Transverse colon (tissue), 4 donors: ENCODE measurements around the gene GPR78. TPM values are rescaled to one million over a fixed set of nuclear protein-coding genes. Genes with fewer than 3 reads are reported as not detected.

Source experiments
- DNase-seq: peaks from one replicate; pipeline ENCODE4 v3.0.0-alpha.2; 2019
- H3K27ac ChIP-seq, 4 donors: fragments of 200-600 bp; sonication (generic); 2 replicates each; pipeline ENCODE4 v1.5.1; 2016 to 2018; ENCODE audit warnings: inconsistent platforms in 4 of 4
- H3K27me3 ChIP-seq: fragments of 200-600 bp; sonication (generic); 2 replicates; pipeline ENCODE4 v1.5.1; 2017; ENCODE audit warnings: inconsistent platforms
- H3K36me3 ChIP-seq, 4 donors: fragments of 200-600 bp; sonication (generic); 2 replicates each; pipeline ENCODE4 v1.5.1; 2017 to 2019; ENCODE audit warnings: inconsistent platforms in 4 of 4
- H3K4me1 ChIP-seq, 4 donors: fragments of 200-600 bp; sonication (generic); 2 replicates each; pipeline ENCODE4 v1.5.1; 2017 to 2020; ENCODE audit warnings: inconsistent platforms in 4 of 4
- H3K4me3 ChIP-seq, 4 donors: fragments of 200-600 bp; sonication (generic); 1 replicate in 1 of 4; 2 replicates in 3 of 4; pipeline versions ENCODE4 v1.5.1 to v1.6.1; 2017 to 2019; ENCODE audit warnings: inconsistent platforms in 4 of 4
- H3K9me3 ChIP-seq, 2 donors: fragments of 200-600 bp; sonication (generic); 2 replicates each; pipeline ENCODE4 v1.5.1; 2017 to 2019; ENCODE audit warnings: inconsistent platforms in 2 of 2
- EP300 ChIP-seq: sonication (generic); formaldehyde crosslinking; IDR thresholded peaks from one replicate; pipeline ENCODE4 v1.6.1; 2017; ENCODE audit warnings: antibody characterized with exemption, low read depth
- POLR2A ChIP-seq: fragments of 450-650 bp; IDR thresholded peaks from one replicate; pipeline ENCODE4 v1.6.1; 2016; ENCODE audit warnings: antibody characterized with exemption, mild to moderate bottlenecking, moderate library complexity
- POLR2AphosphoS5 ChIP-seq, 3 donors: sonication (generic); formaldehyde crosslinking; IDR thresholded peaks; one replicate each; pipeline ENCODE4 v1.6.1; 2016; ENCODE audit warnings: antibody characterized with exemption in 3 of 3
- WGBS, 2 donors: methylation state at CpG; one replicate each; pipeline ENCODE4 v1.1.5; 2018; ENCODE audit warnings: low coverage in 1 of 2; 5-methylcytosine and 5-hydroxymethylcytosine counted together
- in situ Hi-C, 4 donors: fragments of 200-750 bp; cut with MboI; loops; one replicate each; pipeline versions ENCODE4 v1.15.0 to v1.15.1; 2017; ENCODE audit warnings: low sequenced_read_pairs in 3 of 4, low pct_ligation_motif_present in 1 of 4, low pct_unique_long_range_greater_than_20kb in 1 of 4
- intact Hi-C: fragments of 100-400 bp; cut with DNase I; formaldehyde crosslinking; loops from one replicate; pipeline ENCODE4 v1.15.1; 2023; ENCODE audit warnings: low total_unique reads
- total RNA-seq, 4 donors: library from RNA; depleted of rRNA; stranded (reverse); fragments of >200 nt; gene quantifications; one replicate each; pipeline ENCODE4 v1.1.0, GENCODE V29; 2016
- TF ChIP-seq, protein P1 (sequence below), 5 experiments: fragments of 200-600 bp in 3 of 5; fragments of 450-650 bp in 2 of 5; sonication (generic) in 3 of 5; IDR thresholded peaks; 1 replicate in 2 of 5; 2 replicates in 3 of 5; pipeline ENCODE4 v1.5.1; 2016 to 2017; ENCODE audit warnings: antibody characterized with exemption in 5 of 5, inconsistent platforms in 3 of 5, mild to moderate bottlenecking in 2 of 5, moderate library complexity in 1 of 5

Gene GPR78
- total RNA-seq, 4 donors from 2014 or later: 0.14 TPM; not detected in 3

DNA sequence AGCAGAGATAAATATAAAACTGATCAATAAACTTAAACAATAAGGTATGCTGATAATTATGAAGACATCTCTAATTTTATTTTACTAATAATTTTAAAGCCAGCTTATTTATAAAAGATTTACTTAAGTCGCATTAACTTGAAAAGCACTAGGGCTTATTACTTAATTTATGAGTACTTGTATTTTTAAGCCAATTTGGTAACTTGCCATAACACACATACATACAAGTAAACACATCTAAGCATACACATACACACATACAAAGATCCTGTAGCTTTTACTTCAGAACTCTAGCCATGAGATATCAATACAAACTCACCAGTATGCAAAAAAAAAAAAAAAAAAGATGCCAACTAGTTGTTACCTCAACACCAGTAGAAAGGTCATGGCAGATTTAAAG lies 10.0 kb upstream of the GPR78 start:
- Histone ChIP-seq H3K4me1 (no peaks in the 10 kb centered on the region), H3K36me3 (no peaks in the 10 kb centered on the region), H3K27me3 (peaks cover under 1% of the 10 kb centered on the region), H3K9me3 (no peaks in the 10 kb centered on the region), H3K27ac (no peak overlapping the region), H3K4me3 (no peak overlapping the region)
- intact Hi-C loops: no loop called here
- in situ Hi-C loops: no loop called here
- no peak for DNase-seq
- TF ChIP-seq, protein P1, sequence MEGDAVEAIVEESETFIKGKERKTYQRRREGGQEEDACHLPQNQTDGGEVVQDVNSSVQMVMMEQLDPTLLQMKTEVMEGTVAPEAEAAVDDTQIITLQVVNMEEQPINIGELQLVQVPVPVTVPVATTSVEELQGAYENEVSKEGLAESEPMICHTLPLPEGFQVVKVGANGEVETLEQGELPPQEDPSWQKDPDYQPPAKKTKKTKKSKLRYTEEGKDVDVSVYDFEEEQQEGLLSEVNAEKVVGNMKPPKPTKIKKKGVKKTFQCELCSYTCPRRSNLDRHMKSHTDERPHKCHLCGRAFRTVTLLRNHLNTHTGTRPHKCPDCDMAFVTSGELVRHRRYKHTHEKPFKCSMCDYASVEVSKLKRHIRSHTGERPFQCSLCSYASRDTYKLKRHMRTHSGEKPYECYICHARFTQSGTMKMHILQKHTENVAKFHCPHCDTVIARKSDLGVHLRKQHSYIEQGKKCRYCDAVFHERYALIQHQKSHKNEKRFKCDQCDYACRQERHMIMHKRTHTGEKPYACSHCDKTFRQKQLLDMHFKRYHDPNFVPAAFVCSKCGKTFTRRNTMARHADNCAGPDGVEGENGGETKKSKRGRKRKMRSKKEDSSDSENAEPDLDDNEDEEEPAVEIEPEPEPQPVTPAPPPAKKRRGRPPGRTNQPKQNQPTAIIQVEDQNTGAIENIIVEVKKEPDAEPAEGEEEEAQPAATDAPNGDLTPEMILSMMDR (IDR thresholded peaks at IDR 0.05): no peak
- TF ChIP-seq EP300 (no peak), POLR2AphosphoS5 (IDR thresholded peaks at IDR 0.05) (no peak), POLR2A (no peak)
- WGBS, 2 donors: 85 to 86% methylated on average over 1 of the region's 1 CpG

GRCh38 chr4:8571702-8572685 lies 8.2 kb upstream of the GPR78 start:
- no peak for DNase-seq
- H3K36me3 ChIP-seq: no peaks in the 10 kb centered on the region
- no peak overlapping the region for H3K4me3 ChIP-seq
- intact Hi-C loops (no loop called here), in situ Hi-C loops (no loop called here)
- TF ChIP-seq POLR2A (no peak), EP300 (no peak), POLR2AphosphoS5 (IDR thresholded peaks at IDR 0.05) (no peak)
- TF ChIP-seq, protein P1 (IDR thresholded peaks at IDR 0.05): no peak
- H3K27me3 ChIP-seq: no peaks in the 10 kb centered on the region
- WGBS, 2 donors: 75% methylated on average over 6 of the region's 6 CpGs; no CpG with 5 or more reads in 1 of the 2 donors
- no peaks in the 10 kb centered on the region for H3K4me1 ChIP-seq
- H3K9me3 ChIP-seq: no peaks in the 10 kb centered on the region
- no peak overlapping the region for H3K27ac ChIP-seq

DNA sequence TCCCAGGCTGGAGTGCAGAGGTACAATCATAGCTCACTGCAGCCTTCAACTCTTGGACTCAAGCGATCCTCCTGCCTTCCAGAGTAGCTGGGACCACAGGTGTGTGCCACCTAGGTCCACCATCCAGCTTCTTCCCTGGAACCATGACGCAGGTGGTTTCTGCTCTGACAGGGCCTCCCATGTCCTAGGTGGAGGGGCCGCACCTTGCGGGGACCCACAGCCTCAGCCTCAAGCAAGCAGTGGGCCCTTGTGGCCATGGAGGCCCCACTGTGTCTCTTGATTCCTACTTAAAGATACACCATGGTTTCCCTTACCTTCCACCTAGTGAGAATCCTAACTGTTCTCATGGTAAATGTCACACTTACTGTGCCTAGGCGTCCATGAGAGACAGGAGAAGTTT lies 6.9 kb upstream of the GPR78 start:
- H3K4me3 ChIP-seq: no peak overlapping the region
- WGBS, 2 donors: 85 to 100% methylated on average over 1 to 5 of the region's 5 CpGs
- DNase-seq: no peak
- H3K27me3 ChIP-seq: no peaks in the 10 kb centered on the region
- H3K27ac ChIP-seq: no peak overlapping the region
- intact Hi-C loops: no loop called here
- in situ Hi-C loops: no loop called here
- no peaks in the 10 kb centered on the region for H3K4me1 ChIP-seq
- H3K9me3 ChIP-seq: no peaks in the 10 kb centered on the region
- no peak for TF ChIP-seq POLR2A
- TF ChIP-seq EP300: no peak
- TF ChIP-seq, protein P1 (IDR thresholded peaks at IDR 0.05): no peak
- no peak for TF ChIP-seq POLR2AphosphoS5 (IDR thresholded peaks at IDR 0.05)
- no peaks in the 10 kb centered on the region for H3K36me3 ChIP-seq

DNA sequence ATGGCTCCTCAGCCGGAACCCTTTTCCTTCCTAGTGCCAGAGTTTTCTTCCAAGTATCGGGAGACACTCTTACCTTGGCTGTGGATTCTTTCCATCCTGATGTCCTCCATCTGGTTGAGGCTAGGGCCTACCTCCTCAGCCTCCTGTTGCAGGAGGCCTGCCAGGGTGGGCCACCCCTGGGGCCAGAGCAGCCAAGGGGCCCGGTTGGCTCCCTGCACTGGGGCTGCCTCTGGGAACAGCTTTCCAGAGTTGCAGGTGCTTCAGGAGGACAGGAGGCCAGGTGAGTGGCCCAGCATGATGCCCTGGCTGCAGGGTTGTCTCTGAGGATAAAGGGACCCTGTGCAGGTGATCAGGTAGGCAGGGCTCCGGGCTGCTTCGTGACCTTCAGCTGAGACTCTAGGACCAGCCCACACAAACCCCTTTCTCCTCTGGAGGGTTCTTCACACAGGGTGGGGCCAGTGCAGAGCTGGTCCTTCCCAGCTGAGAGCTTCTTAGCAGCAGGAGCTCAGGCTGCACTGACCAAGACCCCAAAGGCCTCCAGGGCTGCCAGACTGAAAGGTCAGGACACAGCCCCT lies 5.3 kb upstream of the GPR78 start:
- Histone ChIP-seq H3K27ac (no peak overlapping the region), H3K9me3 (no peaks in the 10 kb centered on the region), H3K36me3 (no peaks in the 10 kb centered on the region), H3K27me3 (peaks cover 11% of the 10 kb centered on the region), H3K4me3 (no peak overlapping the region), H3K4me1 (no peaks in the 10 kb centered on the region)
- WGBS, 2 donors: 84% methylated on average over 5 of the region's 5 CpGs; no CpG with 5 or more reads in 1 of the 2 donors
- intact Hi-C loops: no loop called here
- TF ChIP-seq POLR2AphosphoS5 (IDR thresholded peaks at IDR 0.05) (no peak), EP300 (no peak), POLR2A (no peak)
- TF ChIP-seq, protein P1 (IDR thresholded peaks at IDR 0.05): no peak
- DNase-seq: no peak
- in situ Hi-C loops: loop anchor here in 2 of 4 donors (25.0 kb wide), 2 partner anchors 113 to 338 kb away; no protein-coding TSS in a partner anchor
